ENCODE results near the gene XRN1.

DNA sequence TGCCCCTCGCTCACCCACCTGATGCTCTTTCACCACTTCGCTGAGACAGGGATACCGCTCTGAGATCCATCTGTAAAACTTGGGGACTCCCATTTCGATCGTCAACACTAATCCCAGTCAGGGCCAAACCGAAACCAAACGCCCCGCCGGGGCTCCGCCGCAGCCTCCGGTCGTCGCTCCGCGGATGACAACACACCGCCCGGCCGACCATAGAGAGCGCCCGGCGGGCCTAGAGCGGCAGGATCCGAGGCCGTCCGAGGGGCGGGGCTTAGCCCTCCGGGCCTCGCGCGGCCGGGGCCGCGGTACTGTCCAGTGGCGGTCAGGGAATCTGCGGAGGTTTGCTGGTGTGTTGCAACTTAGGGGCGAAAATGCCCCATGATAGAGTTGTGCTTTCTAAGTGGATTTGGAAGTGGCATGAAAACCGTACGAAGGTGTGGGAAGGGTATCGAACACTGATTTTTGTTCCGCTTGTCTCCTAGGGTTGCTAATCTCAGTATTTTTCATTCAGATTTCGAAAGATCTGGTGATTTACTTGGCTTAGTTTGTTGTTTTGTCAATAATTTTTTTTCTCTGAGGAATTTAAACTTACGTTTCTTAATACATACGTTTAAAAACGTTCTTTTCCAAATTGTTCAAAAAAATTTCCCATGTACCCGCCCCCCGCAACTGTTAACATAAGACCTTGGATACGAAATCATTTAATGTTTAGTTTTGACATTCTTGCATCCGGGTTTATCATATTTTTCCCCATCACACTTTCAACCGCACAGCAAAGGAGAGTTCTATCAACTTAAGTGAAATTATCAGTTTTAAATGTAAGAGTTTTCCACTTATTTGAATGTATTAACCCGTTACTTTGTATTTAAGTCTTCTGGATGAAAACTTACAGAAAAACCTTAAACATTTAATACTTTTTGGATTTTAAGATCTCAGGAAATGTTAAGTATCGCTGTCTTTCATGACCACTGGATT is at the start of gene XRN1:
- TF ChIP-seq, protein P1, sequence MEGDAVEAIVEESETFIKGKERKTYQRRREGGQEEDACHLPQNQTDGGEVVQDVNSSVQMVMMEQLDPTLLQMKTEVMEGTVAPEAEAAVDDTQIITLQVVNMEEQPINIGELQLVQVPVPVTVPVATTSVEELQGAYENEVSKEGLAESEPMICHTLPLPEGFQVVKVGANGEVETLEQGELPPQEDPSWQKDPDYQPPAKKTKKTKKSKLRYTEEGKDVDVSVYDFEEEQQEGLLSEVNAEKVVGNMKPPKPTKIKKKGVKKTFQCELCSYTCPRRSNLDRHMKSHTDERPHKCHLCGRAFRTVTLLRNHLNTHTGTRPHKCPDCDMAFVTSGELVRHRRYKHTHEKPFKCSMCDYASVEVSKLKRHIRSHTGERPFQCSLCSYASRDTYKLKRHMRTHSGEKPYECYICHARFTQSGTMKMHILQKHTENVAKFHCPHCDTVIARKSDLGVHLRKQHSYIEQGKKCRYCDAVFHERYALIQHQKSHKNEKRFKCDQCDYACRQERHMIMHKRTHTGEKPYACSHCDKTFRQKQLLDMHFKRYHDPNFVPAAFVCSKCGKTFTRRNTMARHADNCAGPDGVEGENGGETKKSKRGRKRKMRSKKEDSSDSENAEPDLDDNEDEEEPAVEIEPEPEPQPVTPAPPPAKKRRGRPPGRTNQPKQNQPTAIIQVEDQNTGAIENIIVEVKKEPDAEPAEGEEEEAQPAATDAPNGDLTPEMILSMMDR (IDR thresholded peaks at IDR 0.05; ENCODE audit: insufficient read depth, low read length, poor library complexity, severe bottlenecking) = no peak
- TF ChIP-seq EZH2phosphoT487 (conservative IDR thresholded peaks at IDR 0.05; ENCODE audit: low read length) = no peak

Measured in SU-DHL-6 (cell line).